Lung microvascular endothelial cell (primary cell): ENCODE data around the gene TMEM132D. TPM values are rescaled to one million over a fixed set of nuclear protein-coding genes. Genes with fewer than 3 reads are reported as not detected.

ENCODE experiments used
- DNase-seq, 2 donors: peaks; one replicate each; pipeline versions ENCODE4 v3.0.0 to v3.0.0-alpha.2; 2010; ENCODE audit warnings: low read depth in 2 of 2
- total RNA-seq: library from RNA; depleted of rRNA; stranded (reverse); fragments of >200 nt; gene quantifications from 2 replicates; pipeline ENCODE4 v1.2.1, GENCODE V29; 2014

Gene TMEM132D
- total RNA-seq, 1 donor from 2014 or later, result not detected

DNA sequence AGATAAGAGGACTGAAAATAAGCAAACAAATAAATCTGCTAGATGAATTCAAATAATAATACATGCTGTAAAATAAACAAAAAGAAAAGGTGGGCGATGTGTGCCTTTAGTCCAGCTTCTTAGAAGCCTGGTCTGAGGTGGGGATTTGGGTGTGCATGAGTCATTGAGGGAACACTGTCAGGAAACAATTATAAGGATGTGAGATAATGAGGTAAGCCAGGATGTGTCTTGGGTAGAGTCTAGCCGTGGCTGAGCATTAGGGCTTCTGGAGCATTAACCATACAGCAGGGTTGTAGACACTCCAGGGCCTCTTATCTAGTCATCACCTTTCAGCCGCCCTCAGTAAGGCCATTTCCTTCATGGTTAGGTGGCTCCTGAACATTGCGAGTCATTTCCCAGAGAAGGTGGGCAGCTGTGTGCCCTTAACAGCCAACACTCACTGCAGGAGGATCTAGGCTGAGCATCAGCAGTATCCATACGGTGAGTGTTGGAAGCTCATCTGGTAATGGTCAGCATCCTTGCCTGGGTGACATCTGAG is 645.0 kb downstream of the TMEM132D start:
- DNase-seq, result no peak

DNA sequence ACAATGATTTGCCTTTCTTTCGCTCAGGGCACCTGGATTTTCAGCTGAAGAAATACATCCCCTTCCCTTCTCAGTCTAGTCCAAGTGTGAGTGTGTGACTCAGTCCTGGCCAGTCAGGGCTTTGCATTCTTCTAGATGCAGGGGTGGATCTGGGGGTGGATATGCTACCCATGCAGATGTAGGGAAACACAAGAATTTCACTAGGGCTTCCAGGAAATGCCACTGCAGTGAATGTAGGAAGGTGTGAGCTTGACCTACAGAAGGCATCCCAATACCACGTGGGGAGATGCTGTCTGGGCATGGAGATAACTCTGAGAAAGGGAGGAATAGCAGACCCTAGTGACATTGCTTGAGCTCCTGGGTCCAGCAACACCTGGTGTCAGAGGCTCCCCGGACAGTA is 646.3 kb downstream of the TMEM132D start:
- DNase-seq, result no peak

DNA sequence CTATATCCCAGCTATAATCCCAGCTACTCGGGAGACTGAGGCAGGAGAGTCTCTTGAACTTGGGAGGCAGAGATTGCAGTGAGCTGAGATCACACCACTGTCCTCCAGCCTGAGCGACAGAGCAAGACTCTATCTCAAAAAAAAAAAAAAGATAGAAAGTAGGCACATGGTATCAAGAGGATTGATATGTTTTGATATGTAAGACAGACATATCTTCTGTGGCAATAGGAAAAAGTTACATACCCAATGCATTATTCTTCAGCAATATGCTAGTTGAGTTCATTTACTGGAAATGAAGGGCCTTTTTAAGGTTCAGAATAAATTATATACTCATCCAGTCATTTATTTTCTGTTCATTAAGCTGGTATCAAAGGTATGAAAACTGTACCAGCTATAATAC is 657.2 kb downstream of the TMEM132D start:
- DNase-seq, result no peak

DNA sequence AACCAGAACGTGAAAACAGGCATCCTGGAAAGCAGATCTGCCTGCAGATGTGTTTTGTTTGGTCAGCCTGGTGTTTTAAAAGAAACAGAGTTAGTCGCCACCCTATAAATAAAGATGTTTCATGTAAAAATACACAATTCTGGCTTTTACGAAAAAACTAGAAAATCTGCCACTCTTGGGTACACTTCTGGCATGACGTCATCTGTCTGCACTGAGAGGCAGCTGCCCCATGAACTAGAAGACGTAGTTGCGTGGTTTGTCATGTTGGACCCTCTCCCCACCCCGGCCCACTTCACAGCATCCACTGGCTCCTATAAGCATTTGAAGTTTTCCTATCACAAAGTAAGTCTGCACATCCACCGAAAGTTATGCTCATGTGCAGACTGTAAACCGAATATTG is 658.1 kb downstream of the TMEM132D start:
- DNase-seq, result no peak

- DNase-seq, result no peak
Observed at GRCh38 chr12:129241852-129242251, 662.0 kb downstream of the TMEM132D start.

GRCh38 chr12:129237881-129238280 is 665.9 kb downstream of the TMEM132D start:
- DNase-seq, result no peak

DNA sequence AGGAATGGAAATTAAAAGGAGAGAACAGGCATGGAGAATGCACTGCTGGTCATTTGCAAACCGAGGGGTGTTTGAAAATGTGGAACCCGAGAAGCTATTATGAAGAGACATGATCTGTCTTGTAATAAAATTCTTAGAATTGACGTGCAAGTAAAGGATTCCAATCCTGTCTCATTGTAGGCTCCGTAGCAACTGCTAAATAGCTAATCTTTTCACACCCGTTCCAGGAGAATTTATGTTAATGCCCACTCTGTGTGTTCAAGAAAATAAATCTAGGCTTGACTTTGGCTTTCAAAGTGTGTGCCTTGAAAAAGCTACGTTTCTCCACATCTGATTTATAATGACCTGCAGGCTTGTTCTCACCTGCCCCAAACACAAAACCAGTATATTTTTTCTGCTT is 669.6 kb downstream of the TMEM132D start:
- no peak for DNase-seq

DNA sequence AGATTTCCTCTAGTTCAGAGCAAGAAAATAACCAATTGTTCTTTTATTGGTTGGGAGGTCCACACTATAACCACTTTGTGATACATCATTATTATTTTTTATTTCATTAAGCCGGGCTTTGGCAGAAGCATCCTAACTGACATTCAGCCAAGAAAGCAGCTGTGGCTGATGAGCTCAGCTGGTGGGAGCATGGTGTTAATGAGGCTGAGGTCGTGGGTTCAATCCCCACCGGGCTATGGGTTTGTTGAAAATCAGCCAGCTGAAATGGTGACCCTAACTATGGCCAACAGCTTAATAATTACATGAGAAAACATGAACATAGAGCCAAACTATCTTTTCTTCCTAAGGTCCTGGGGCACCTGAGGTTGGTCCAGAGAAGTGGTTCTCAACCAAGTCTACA is 672.3 kb downstream of the TMEM132D start:
- no peak for DNase-seq

- DNase-seq, result no peak
Observed at GRCh38 chr12:129230995-129231394, 672.8 kb downstream of the TMEM132D start.

GRCh38 chr12:129226851-129227250 is 677.0 kb downstream of the TMEM132D start:
- no peak for DNase-seq

DNA sequence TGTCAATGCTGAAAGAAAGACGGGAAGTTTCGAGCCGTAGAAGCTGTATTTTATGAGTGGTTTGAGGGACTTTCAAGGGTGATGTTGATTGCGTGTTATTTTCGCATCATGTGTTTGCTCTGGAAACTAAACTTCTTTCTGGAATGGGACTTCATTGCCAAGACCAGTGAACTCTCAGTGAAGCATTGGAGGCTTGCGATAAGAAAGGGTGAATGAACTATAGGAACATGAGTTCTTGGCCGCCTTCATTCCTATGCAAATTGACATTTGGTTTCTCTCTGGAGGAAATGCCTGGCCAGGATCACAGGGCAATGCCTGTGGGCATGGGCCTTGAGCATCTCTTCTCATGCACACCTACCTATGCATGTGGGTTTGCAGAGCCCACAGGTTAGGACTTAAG is 677.8 kb downstream of the TMEM132D start:
- no peak for DNase-seq

GRCh38 chr12:129215556-129215955 is 688.3 kb downstream of the TMEM132D start:
- DNase-seq, result no peak

- no peak for DNase-seq
Observed at GRCh38 chr12:129213551-129213950, 690.3 kb downstream of the TMEM132D start.

DNA sequence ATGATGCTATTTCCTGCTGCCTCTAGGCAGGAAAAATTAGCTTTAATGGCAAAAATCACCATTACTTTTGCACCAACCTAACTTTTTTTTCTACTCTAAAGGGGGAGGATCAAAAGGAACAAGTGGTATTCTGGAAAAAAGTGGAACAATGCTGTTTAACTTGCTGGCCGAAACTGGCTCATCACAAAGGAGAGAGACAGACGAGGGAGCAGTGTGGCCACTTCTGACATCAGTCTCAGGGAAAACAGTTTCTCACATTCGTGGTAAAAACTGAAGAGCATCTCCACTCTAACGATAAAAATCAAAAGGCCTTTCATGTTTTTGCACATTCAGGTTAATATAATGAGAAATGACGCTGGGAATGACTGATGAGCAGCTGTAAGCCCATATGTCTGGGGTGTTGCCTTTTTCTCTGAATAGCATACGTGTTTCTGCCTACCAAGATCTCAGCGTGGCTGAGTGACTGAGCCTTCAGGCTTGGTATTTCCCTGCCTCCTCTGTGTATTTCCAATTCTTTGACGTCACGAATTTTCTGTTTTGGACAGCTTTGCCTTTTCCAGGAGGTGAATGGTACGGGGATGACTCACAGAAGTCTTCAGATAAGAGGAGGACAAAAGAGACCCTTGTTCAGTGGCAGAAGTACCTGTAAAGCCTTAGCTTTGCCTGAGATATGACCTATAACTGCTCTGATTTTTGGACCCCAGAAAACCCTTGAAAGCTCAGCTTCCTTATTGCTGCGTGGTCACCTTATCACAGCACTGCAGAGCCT is 691.8 kb downstream of the TMEM132D start:
- no peak for DNase-seq

DNA sequence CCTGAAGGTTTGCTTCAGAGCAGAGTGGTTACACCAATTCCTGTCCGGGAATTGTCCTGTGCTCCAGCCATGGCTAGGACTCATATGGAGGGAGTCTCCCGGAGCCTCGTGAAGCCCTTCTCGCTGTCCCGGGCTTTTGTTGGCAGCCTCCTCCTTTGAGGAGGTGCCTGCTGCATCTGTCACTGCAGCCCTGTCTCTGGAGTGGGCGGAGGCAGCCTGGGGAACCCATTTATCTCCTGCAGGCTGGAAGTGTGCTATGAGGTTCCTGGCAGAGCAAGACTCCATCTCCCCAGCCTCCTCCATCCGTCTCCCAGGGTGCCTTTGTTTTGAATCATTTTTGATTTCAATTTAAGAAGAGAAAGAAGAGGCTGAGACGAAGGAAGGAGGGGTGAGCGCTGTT is 695.3 kb downstream of the TMEM132D start:
- DNase-seq, result no peak

GRCh38 chr12:129207084-129207483 is 696.7 kb downstream of the TMEM132D start:
- DNase-seq, result no peak

- no peak for DNase-seq
Observed at GRCh38 chr12:129203456-129203855, 700.4 kb downstream of the TMEM132D start.

- DNase-seq, result no peak
Observed at GRCh38 chr12:129202109-129202814, 701.6 kb downstream of the TMEM132D start.

GRCh38 chr12:129201029-129201428 is 702.8 kb downstream of the TMEM132D start:
- no peak for DNase-seq

DNA sequence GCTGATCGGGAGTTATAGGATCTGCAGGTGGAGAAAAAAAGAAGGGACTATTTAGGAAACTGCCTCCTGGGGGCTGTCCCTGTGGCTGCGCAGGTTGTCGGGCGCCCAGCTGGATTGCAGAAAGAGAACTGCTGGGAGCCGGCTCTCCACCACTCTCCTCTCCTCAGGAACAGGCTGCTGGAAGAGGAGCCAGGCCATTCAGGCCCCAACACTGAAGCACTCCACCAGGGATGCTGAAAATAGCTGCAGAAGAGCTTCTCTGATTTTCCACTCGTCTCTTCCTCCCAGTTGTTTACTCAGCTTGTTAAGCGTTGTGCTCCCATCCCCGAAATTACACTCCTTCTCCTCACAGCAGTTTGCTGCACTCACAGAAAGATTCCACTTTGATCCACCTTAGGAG is 703.2 kb downstream of the TMEM132D start:
- DNase-seq, result no peak

DNA sequence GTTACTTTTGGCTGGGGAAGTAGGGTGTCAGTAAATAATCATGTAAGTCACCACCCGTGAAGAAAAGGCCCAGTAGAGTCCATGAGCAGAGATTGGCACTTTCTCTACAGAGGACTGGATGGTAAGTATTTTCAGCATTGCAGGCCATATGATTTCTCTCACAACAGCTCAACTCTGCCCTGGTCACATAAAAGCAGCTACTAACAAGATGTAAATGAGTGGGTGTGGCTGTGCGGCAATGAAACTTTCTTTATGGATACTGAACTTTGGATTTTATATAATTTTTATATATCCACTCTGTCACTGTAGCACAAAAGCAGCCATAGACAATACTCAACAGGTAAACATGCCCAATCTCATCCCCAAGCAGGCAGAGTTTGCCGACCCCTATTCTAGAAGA is 706.9 kb downstream of the TMEM132D start:
- DNase-seq, result no peak

DNA sequence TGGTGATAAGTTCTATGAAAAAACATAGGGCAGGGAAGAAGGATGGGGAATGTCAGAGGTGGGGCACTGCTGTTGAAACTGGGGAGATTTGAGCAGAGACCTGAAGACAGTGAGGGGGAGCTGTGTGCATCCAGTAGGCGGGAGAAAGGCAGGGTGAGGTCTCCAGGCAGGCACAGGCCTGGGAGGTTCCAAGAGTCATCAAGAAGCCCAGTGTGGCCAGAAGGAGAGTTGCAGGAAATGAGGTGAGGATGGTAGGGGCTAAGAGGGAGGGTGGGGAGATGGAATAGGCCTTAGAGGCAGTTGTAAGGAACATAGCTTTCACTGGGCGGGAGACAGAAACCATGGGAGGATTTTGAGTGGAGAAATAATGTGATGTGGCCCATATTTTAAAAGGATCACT is 708.7 kb downstream of the TMEM132D start:
- DNase-seq, result no peak
